ENCODE results near the gene PAFAH2.

PAFAH2 gene

GRCh38 chr1:26016258-26016952, 18.5 kb upstream of the PAFAH2 start:
- H3K36me3 ChIP-seq (ENCODE audit: low read length), result no peaks in the 10 kb centered on the region
- no peak overlapping the region for H3K27ac ChIP-seq (ENCODE audit: low read depth, low read length)
- TF ChIP-seq EZH2phosphoT487 (conservative IDR thresholded peaks at IDR 0.05; ENCODE audit: low read length) (no peak), CTCF (IDR thresholded peaks at IDR 0.05; ENCODE audit: insufficient read depth, low read length, poor library complexity, severe bottlenecking) (no peak)
- H3K4me3 ChIP-seq (ENCODE audit: insufficient read depth, low read length, poor library complexity, severe bottlenecking), result no peak overlapping the region
- H3K79me2 ChIP-seq (ENCODE audit: insufficient read depth, low read length), result no peaks in the 10 kb centered on the region
- no peak overlapping the region for H2AFZ ChIP-seq (ENCODE audit: low read depth, low read length, severe bottlenecking)
- no peaks in the 10 kb centered on the region for H3K9me3 ChIP-seq (ENCODE audit: insufficient read depth, low read length)
- H3K9me2 ChIP-seq (replicated peaks; ENCODE audit: insufficient read depth, low read length), result no peaks in the 10 kb centered on the region
- H3K27me3 ChIP-seq (ENCODE audit: low read length), result no peaks in the 10 kb centered on the region
- no peaks in the 10 kb centered on the region for H3F3A ChIP-seq (ENCODE audit: insufficient read depth)
- H3K4me2 ChIP-seq (ENCODE audit: low read depth, low read length, poor library complexity, severe bottlenecking), result no peak overlapping the region
- no peak overlapping the region for H3K9ac ChIP-seq (ENCODE audit: low read length)
- H4K20me1 ChIP-seq (ENCODE audit: low read depth, low read length), result no peaks in the 10 kb centered on the region

GRCh38 chr1:26015358-26015757, 17.5 kb upstream of the PAFAH2 start:
- H3K9ac ChIP-seq (ENCODE audit: low read length), result no peak overlapping the region

GRCh38 chr1:26014179-26014578, 16.3 kb upstream of the PAFAH2 start:
- Histone ChIP-seq H3K36me3 (ENCODE audit: low read length) (no peaks in the 10 kb centered on the region), H3K4me3 (ENCODE audit: insufficient read depth, low read length, poor library complexity, severe bottlenecking) (no peak overlapping the region), H3K9me2 (replicated peaks; ENCODE audit: insufficient read depth, low read length) (no peaks in the 10 kb centered on the region), H3K9ac (ENCODE audit: low read length) (no peak overlapping the region), H3K79me2 (ENCODE audit: insufficient read depth, low read length) (no peaks in the 10 kb centered on the region), H3K4me2 (ENCODE audit: low read depth, low read length, poor library complexity, severe bottlenecking) (no peak overlapping the region), H3K27me3 (ENCODE audit: low read length) (no peaks in the 10 kb centered on the region), H3K27ac (ENCODE audit: low read depth, low read length) (no peak overlapping the region), H3K9me3 (ENCODE audit: insufficient read depth, low read length) (no peaks in the 10 kb centered on the region), H3F3A (ENCODE audit: insufficient read depth) (no peaks in the 10 kb centered on the region), H4K20me1 (ENCODE audit: low read depth, low read length) (no peaks in the 10 kb centered on the region), H2AFZ (ENCODE audit: low read depth, low read length, severe bottlenecking) (no peak overlapping the region)
- TF ChIP-seq EZH2phosphoT487 (conservative IDR thresholded peaks at IDR 0.05; ENCODE audit: low read length) (no peak), CTCF (IDR thresholded peaks at IDR 0.05; ENCODE audit: insufficient read depth, low read length, poor library complexity, severe bottlenecking) (no peak)

More at GRCh38 chr1:26015358-26015757, 17.5 kb upstream of the PAFAH2 start:
- Histone ChIP-seq H2AFZ (ENCODE audit: low read depth, low read length, severe bottlenecking) (no peak overlapping the region), H4K20me1 (ENCODE audit: low read depth, low read length) (no peaks in the 10 kb centered on the region), H3K9me2 (replicated peaks; ENCODE audit: insufficient read depth, low read length) (no peaks in the 10 kb centered on the region), H3K27ac (ENCODE audit: low read depth, low read length) (no peak overlapping the region), H3K4me3 (ENCODE audit: insufficient read depth, low read length, poor library complexity, severe bottlenecking) (no peak overlapping the region), H3K79me2 (ENCODE audit: insufficient read depth, low read length) (no peaks in the 10 kb centered on the region), H3F3A (ENCODE audit: insufficient read depth) (no peaks in the 10 kb centered on the region), H3K27me3 (ENCODE audit: low read length) (no peaks in the 10 kb centered on the region), H3K9me3 (ENCODE audit: insufficient read depth, low read length) (no peaks in the 10 kb centered on the region), H3K36me3 (ENCODE audit: low read length) (no peaks in the 10 kb centered on the region), H3K4me2 (ENCODE audit: low read depth, low read length, poor library complexity, severe bottlenecking) (no peak overlapping the region)
- TF ChIP-seq EZH2phosphoT487 (conservative IDR thresholded peaks at IDR 0.05; ENCODE audit: low read length) (no peak), CTCF (IDR thresholded peaks at IDR 0.05; ENCODE audit: insufficient read depth, low read length, poor library complexity, severe bottlenecking) (no peak)
